Activated naive CD4-positive, alpha-beta T cell treated with anti-CD3 and anti-CD28 coated beads for 36 hours (primary cell): ENCODE data around the gene TTLL11. TPM values are rescaled to one million over a fixed set of nuclear protein-coding genes. Genes with fewer than 3 reads are reported as not detected.

Experiments used
- CTCF ChIA-PET: fragments of 350-600 bp; sonication (Branson Sonifier 250); formaldehyde crosslinking; loops from one replicate; lab custom pipeline; 2021; ENCODE audit warnings: antibody characterized with exemption; lab: Charles Lee
- DNase-seq: peaks from one replicate; pipeline ENCODE4 v3.0.0-alpha.2; 2020
- H3K27ac Mint-ChIP-seq: one replicate; pipeline ENCODE4 v1.8.0; 2021; ENCODE audit warnings: mild to moderate bottlenecking, mixed read lengths
- H3K27me3 Mint-ChIP-seq: one replicate; pipeline ENCODE4 v1.8.0; 2021; ENCODE audit warnings: low read depth, mixed read lengths
- H3K36me3 Mint-ChIP-seq: one replicate; pipeline ENCODE4 v1.8.0; 2021; ENCODE audit warnings: low read depth, mixed read lengths
- H3K4me1 Mint-ChIP-seq: one replicate; pipeline ENCODE4 v1.8.0; 2021; ENCODE audit warnings: low read depth, mixed read lengths
- H3K4me3 Mint-ChIP-seq: one replicate; pipeline ENCODE4 v1.8.0; 2021; ENCODE audit warnings: mild to moderate bottlenecking, moderate library complexity, mixed read lengths
- H3K9me3 Mint-ChIP-seq: one replicate; pipeline ENCODE4 v1.8.0; 2021; ENCODE audit warnings: mixed read lengths
- intact Hi-C: fragments of 100-400 bp; cut with micrococcal nuclease; formaldehyde crosslinking; loops from one replicate; pipeline ENCODE4 v1.15.1; 2023
- total RNA-seq, 2 experiments: library from RNA; stranded (reverse); gene quantifications; one replicate each; pipeline ENCODE4 v1.2.3, GENCODE V29; 2021

TTLL11 gene
- total RNA-seq, 2 experiments from 2014 or later, result 0.84 to 0.86 TPM

GRCh38 chr9:121833061-121833460 is 260.0 kb downstream of the TTLL11 start:
- intact Hi-C loops, result no loop called here
- Mint-ChIP-seq H3K36me3 (no peaks in the 10 kb centered on the region), H3K27ac (no peak overlapping the region), H3K4me3 (no peak overlapping the region), H3K4me1 (no peaks in the 10 kb centered on the region), H3K9me3 (no peaks in the 10 kb centered on the region), H3K27me3 (no peaks in the 10 kb centered on the region)
- no peak for DNase-seq
- CTCF ChIA-PET, result no interaction called here

GRCh38 chr9:121831869-121832268 is 261.2 kb downstream of the TTLL11 start:
- Mint-ChIP-seq H3K36me3 (no peaks in the 10 kb centered on the region), H3K4me1 (no peaks in the 10 kb centered on the region), H3K27ac (no peak overlapping the region), H3K4me3 (no peak overlapping the region), H3K9me3 (no peaks in the 10 kb centered on the region), H3K27me3 (no peaks in the 10 kb centered on the region)
- intact Hi-C loops, result no loop called here
- CTCF ChIA-PET, result no interaction called here
- no peak for DNase-seq

- Mint-ChIP-seq H3K4me3 (no peak overlapping the region), H3K4me1 (no peaks in the 10 kb centered on the region), H3K36me3 (no peaks in the 10 kb centered on the region), H3K9me3 (no peaks in the 10 kb centered on the region), H3K27ac (no peak overlapping the region), H3K27me3 (no peaks in the 10 kb centered on the region)
- CTCF ChIA-PET, result no interaction called here
- intact Hi-C loops, result no loop called here
- DNase-seq, result no peak
Measured at GRCh38 chr9:121830441-121831140, 262.5 kb downstream of the TTLL11 start.

- DNase-seq, result no peak
- Mint-ChIP-seq H3K9me3 (no peaks in the 10 kb centered on the region), H3K36me3 (no peaks in the 10 kb centered on the region), H3K27me3 (no peaks in the 10 kb centered on the region), H3K4me1 (no peaks in the 10 kb centered on the region), H3K27ac (no peak overlapping the region), H3K4me3 (no peak overlapping the region)
- intact Hi-C loops, result loop anchor here (1.0 kb wide), 1 partner anchor 23 kb away; no protein-coding TSS in a partner anchor
- CTCF ChIA-PET, result no interaction called here
Measured at GRCh38 chr9:121827251-121827967, 265.7 kb downstream of the TTLL11 start.

GRCh38 chr9:121826711-121827110 is 266.4 kb downstream of the TTLL11 start:
- no peak for DNase-seq
- Mint-ChIP-seq H3K36me3 (no peaks in the 10 kb centered on the region), H3K27ac (no peak overlapping the region), H3K9me3 (no peaks in the 10 kb centered on the region), H3K4me3 (no peak overlapping the region), H3K27me3 (no peaks in the 10 kb centered on the region), H3K4me1 (no peaks in the 10 kb centered on the region)
- CTCF ChIA-PET, result no interaction called here
- intact Hi-C loops, result loop anchor here (1.0 kb wide), 1 partner anchor 24 kb away; no protein-coding TSS in a partner anchor

- H3K4me3 Mint-ChIP-seq, result no peak overlapping the region
- no peaks in the 10 kb centered on the region for H3K36me3 Mint-ChIP-seq
- intact Hi-C loops, result no loop called here
- H3K9me3 Mint-ChIP-seq, result no peaks in the 10 kb centered on the region
- H3K27me3 Mint-ChIP-seq, result no peaks in the 10 kb centered on the region
- no peaks in the 10 kb centered on the region for H3K4me1 Mint-ChIP-seq
- CTCF ChIA-PET, result no interaction called here
- H3K27ac Mint-ChIP-seq, result no peak overlapping the region
- DNase-seq, result no peak
Measured at GRCh38 chr9:121825031-121825691, 267.9 kb downstream of the TTLL11 start.

- Mint-ChIP-seq H3K36me3 (no peaks in the 10 kb centered on the region), H3K9me3 (no peaks in the 10 kb centered on the region), H3K27ac (no peak overlapping the region), H3K4me1 (no peaks in the 10 kb centered on the region), H3K27me3 (no peaks in the 10 kb centered on the region), H3K4me3 (no peak overlapping the region)
- DNase-seq, result no peak
- intact Hi-C loops, result no loop called here
- CTCF ChIA-PET, result no interaction called here
Measured at GRCh38 chr9:121824651-121825030, 268.5 kb downstream of the TTLL11 start.

GRCh38 chr9:121823451-121824169 is 269.5 kb downstream of the TTLL11 start:
- no peaks in the 10 kb centered on the region for H3K36me3 Mint-ChIP-seq
- no peaks in the 10 kb centered on the region for H3K4me1 Mint-ChIP-seq
- H3K27me3 Mint-ChIP-seq, result no peaks in the 10 kb centered on the region
- CTCF ChIA-PET, result interaction anchor here (0.5 kb wide), 1 partner anchor 37 kb away, joined by 5 read pairs; no protein-coding TSS in a partner anchor
- no peak for DNase-seq
- H3K27ac Mint-ChIP-seq, result no peak overlapping the region
- intact Hi-C loops, result no loop called here
- H3K4me3 Mint-ChIP-seq, result no peak overlapping the region
- H3K9me3 Mint-ChIP-seq, result no peaks in the 10 kb centered on the region

- no peak for DNase-seq
- Mint-ChIP-seq H3K4me3 (no peak overlapping the region), H3K9me3 (no peaks in the 10 kb centered on the region), H3K36me3 (no peaks in the 10 kb centered on the region), H3K4me1 (no peaks in the 10 kb centered on the region), H3K27me3 (no peaks in the 10 kb centered on the region), H3K27ac (no peak overlapping the region)
- intact Hi-C loops, result no loop called here
- CTCF ChIA-PET, result interaction anchor here (0.6 kb wide), 1 partner anchor 244 kb away, joined by 3 read pairs; no protein-coding TSS in a partner anchor
Measured at GRCh38 chr9:121822093-121823085, 270.7 kb downstream of the TTLL11 start.

- CTCF ChIA-PET, result no interaction called here
- Mint-ChIP-seq H3K36me3 (no peaks in the 10 kb centered on the region), H3K27ac (no peak overlapping the region), H3K9me3 (no peaks in the 10 kb centered on the region), H3K4me3 (no peak overlapping the region), H3K4me1 (no peaks in the 10 kb centered on the region), H3K27me3 (no peaks in the 10 kb centered on the region)
- DNase-seq, result no peak
- intact Hi-C loops, result no loop called here
Measured at GRCh38 chr9:121821326-121821725, 271.8 kb downstream of the TTLL11 start.

- CTCF ChIA-PET, result interaction anchor here (0.7 kb wide), 1 partner anchor 156 kb away, joined by 3 read pairs; no protein-coding TSS in a partner anchor
- Mint-ChIP-seq H3K27me3 (no peaks in the 10 kb centered on the region), H3K27ac (no peak overlapping the region), H3K9me3 (no peaks in the 10 kb centered on the region), H3K4me3 (no peak overlapping the region), H3K4me1 (no peaks in the 10 kb centered on the region), H3K36me3 (no peaks in the 10 kb centered on the region)
- intact Hi-C loops, result no loop called here
- DNase-seq, result no peak
Measured at GRCh38 chr9:121820286-121821005, 272.7 kb downstream of the TTLL11 start.
